Measurements from ENCODE around the gene AGAP1. TPM values are rescaled to one million over a fixed set of nuclear protein-coding genes. Genes with fewer than 3 reads are reported as not detected.

AGAP1 gene
- total RNA-seq, 1 donor from 2014 or later = 43.9 TPM

GRCh38 chr2:235677276-235677788 lies 183.5 kb downstream of the AGAP1 start:
- Mint-ChIP-seq H3K36me3 (ENCODE audit: low read depth, unreplicated experiment) (no peaks in the 10 kb centered on the region), H3K4me1 (ENCODE audit: unreplicated experiment) (peaks cover 57% of the 10 kb centered on the region), H3K27me3 (ENCODE audit: unreplicated experiment) (no peaks in the 10 kb centered on the region), H3K9me3 (ENCODE audit: unreplicated experiment) (no peaks in the 10 kb centered on the region), H3K4me3 (ENCODE audit: unreplicated experiment) (no peak overlapping the region), H3K27ac (ENCODE audit: unreplicated experiment) (no peak overlapping the region)
- DNase-seq (ENCODE audit: low spot score) = no peak
- TF ChIP-seq CTCF (IDR thresholded peaks at IDR 0.05; ENCODE audit: unreplicated experiment) = no peak

- Mint-ChIP-seq H3K27me3 (ENCODE audit: unreplicated experiment) (no peaks in the 10 kb centered on the region), H3K4me3 (ENCODE audit: unreplicated experiment) (no peak overlapping the region), H3K9me3 (ENCODE audit: unreplicated experiment) (no peaks in the 10 kb centered on the region), H3K36me3 (ENCODE audit: low read depth, unreplicated experiment) (no peaks in the 10 kb centered on the region), H3K4me1 (ENCODE audit: unreplicated experiment) (peaks cover 57% of the 10 kb centered on the region), H3K27ac (ENCODE audit: unreplicated experiment) (no peak overlapping the region)
- no peak for TF ChIP-seq CTCF (IDR thresholded peaks at IDR 0.05; ENCODE audit: unreplicated experiment)
- no peak for DNase-seq (ENCODE audit: low spot score)
These were observed 184.1 kb downstream of the AGAP1 start for GRCh38 chr2:235677937-235678336.

- H3K9me3 Mint-ChIP-seq (ENCODE audit: unreplicated experiment) = no peaks in the 10 kb centered on the region
These were observed 184.9 kb downstream of the AGAP1 start for GRCh38 chr2:235678712-235679111.

GRCh38 chr2:235679471-235679870 lies 185.6 kb downstream of the AGAP1 start:
- no peak for TF ChIP-seq CTCF (IDR thresholded peaks at IDR 0.05; ENCODE audit: unreplicated experiment)
- H3K4me3 Mint-ChIP-seq (ENCODE audit: unreplicated experiment) = no peak overlapping the region
- H3K9me3 Mint-ChIP-seq (ENCODE audit: unreplicated experiment) = no peaks in the 10 kb centered on the region
- no peaks in the 10 kb centered on the region for H3K36me3 Mint-ChIP-seq (ENCODE audit: low read depth, unreplicated experiment)
- peaks cover 57% of the 10 kb centered on the region for H3K4me1 Mint-ChIP-seq (ENCODE audit: unreplicated experiment)
- peak overlapping the region; percentile 80 for H3K27ac Mint-ChIP-seq (ENCODE audit: unreplicated experiment)
- DNase-seq (ENCODE audit: low spot score) = no peak
- H3K27me3 Mint-ChIP-seq (ENCODE audit: unreplicated experiment) = no peaks in the 10 kb centered on the region

More at GRCh38 chr2:235678712-235679111, 184.9 kb downstream of the AGAP1 start:
- no peaks in the 10 kb centered on the region for H3K27me3 Mint-ChIP-seq (ENCODE audit: unreplicated experiment)
- TF ChIP-seq CTCF (IDR thresholded peaks at IDR 0.05; ENCODE audit: unreplicated experiment) = no peak
- no peaks in the 10 kb centered on the region for H3K36me3 Mint-ChIP-seq (ENCODE audit: low read depth, unreplicated experiment)
- no peak overlapping the region for H3K27ac Mint-ChIP-seq (ENCODE audit: unreplicated experiment)
- H3K4me3 Mint-ChIP-seq (ENCODE audit: unreplicated experiment) = no peak overlapping the region
- peaks cover 57% of the 10 kb centered on the region for H3K4me1 Mint-ChIP-seq (ENCODE audit: unreplicated experiment)
- DNase-seq (ENCODE audit: low spot score) = no peak

- Mint-ChIP-seq H3K27me3 (ENCODE audit: unreplicated experiment) (peaks cover 3% of the 10 kb centered on the region), H3K9me3 (ENCODE audit: unreplicated experiment) (no peaks in the 10 kb centered on the region), H3K4me1 (ENCODE audit: unreplicated experiment) (peaks cover 20% of the 10 kb centered on the region), H3K36me3 (ENCODE audit: low read depth, unreplicated experiment) (no peaks in the 10 kb centered on the region), H3K4me3 (ENCODE audit: unreplicated experiment) (no peak overlapping the region), H3K27ac (ENCODE audit: unreplicated experiment) (no peak overlapping the region)
- TF ChIP-seq CTCF (IDR thresholded peaks at IDR 0.05; ENCODE audit: unreplicated experiment) = no peak
- DNase-seq (ENCODE audit: low spot score) = no peak
These were observed 191.3 kb downstream of the AGAP1 start for GRCh38 chr2:235685024-235685721.
